Mammary epithelial cell (primary cell): ENCODE data around the gene SSBP1.

ENCODE experiments used
- EZH2 ChIP-seq: IDR thresholded peaks from 2 replicates; pipeline ENCODE4 v1.6.1; 2012; ENCODE audit warnings: low read length, inconsistent platforms, borderline replicate concordance
- TF ChIP-seq, protein P1 (sequence below), 2 donors: IDR thresholded peaks in 1 of 2; conservative IDR thresholded peaks in 1 of 2; 2 replicates each; pipeline ENCODE4 v1.5.1; 2011 to 2012; ENCODE audit warnings: inconsistent platforms in 2 of 2, low read length in 2 of 2, mild to moderate bottlenecking in 2 of 2, control low read depth in 1 of 2, low read depth in 1 of 2; ENCODE audit not compliant: insufficient read depth in 1 of 2; ENCODE audit errors: extremely low read depth in 1 of 2

DNA sequence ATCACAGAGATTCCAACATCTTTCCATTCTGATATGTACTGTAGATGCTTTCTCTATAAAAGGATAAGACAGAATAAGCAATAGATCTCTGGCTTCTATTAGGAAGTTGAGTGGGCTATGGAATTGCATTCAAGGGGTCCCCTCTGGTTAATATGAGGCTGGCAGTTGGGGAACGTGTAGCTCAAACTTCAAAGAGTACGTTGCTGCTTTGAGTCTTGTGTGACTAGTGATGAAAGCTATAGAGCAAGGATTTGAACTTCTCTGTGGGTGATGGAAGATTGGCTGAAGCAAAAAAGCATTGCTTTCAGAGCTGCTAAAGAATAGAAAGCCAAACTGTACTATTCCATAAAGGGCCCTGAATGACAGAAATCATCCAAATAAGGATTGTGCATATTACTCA lies 23.6 kb upstream of the SSBP1 start:
- TF ChIP-seq, protein P1, sequence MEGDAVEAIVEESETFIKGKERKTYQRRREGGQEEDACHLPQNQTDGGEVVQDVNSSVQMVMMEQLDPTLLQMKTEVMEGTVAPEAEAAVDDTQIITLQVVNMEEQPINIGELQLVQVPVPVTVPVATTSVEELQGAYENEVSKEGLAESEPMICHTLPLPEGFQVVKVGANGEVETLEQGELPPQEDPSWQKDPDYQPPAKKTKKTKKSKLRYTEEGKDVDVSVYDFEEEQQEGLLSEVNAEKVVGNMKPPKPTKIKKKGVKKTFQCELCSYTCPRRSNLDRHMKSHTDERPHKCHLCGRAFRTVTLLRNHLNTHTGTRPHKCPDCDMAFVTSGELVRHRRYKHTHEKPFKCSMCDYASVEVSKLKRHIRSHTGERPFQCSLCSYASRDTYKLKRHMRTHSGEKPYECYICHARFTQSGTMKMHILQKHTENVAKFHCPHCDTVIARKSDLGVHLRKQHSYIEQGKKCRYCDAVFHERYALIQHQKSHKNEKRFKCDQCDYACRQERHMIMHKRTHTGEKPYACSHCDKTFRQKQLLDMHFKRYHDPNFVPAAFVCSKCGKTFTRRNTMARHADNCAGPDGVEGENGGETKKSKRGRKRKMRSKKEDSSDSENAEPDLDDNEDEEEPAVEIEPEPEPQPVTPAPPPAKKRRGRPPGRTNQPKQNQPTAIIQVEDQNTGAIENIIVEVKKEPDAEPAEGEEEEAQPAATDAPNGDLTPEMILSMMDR (conservative IDR thresholded peaks at IDR 0.05 in 1 of 2, IDR thresholded peaks at IDR 0.05 in 1 of 2; ENCODE audit: extremely low read depth in 1 of 2, insufficient read depth in 1 of 2, low read depth in 1 of 2, low read length in 2 of 2) = no peak
- TF ChIP-seq EZH2 = no peak
